Naive thymus-derived CD4-positive, alpha-beta T cell (primary cell): ENCODE data around the gene CYLD. TPM values are rescaled to one million over a fixed set of nuclear protein-coding genes. Genes with fewer than 3 reads are reported as not detected.

Experiments used
- ATAC-seq: fragments of 150-1000 bp; cut with Tn5 transposase; 2 replicates; pipeline ENCODE4 v1.10.0; 2021; ENCODE audit warnings: mild to moderate bottlenecking, moderate library complexity
- CTCF ChIA-PET: fragments of 350-600 bp; sonication (Branson Sonifier 250); formaldehyde crosslinking; loops from one replicate; lab custom pipeline; 2021; ENCODE audit warnings: antibody characterized with exemption; lab: Charles Lee
- POLR2A ChIA-PET: fragments of 350-600 bp; sonication (Branson Sonifier 250); formaldehyde crosslinking; loops from one replicate; lab custom pipeline; 2021; ENCODE audit warnings: antibody characterized with exemption, inconsistent platforms; lab: Charles Lee
- DNase-seq, 9 donors: peaks; one replicate each; pipeline versions ENCODE4 v3.0.0 to v3.0.0-alpha.2; 2020 to 2022; ENCODE audit warnings: mixed read lengths in 1 of 9
- H3K27ac ChIP-seq: one replicate; pipeline ENCODE4 v1.7.0; 2013; ENCODE audit warnings: mild to moderate bottlenecking, low read depth, low read length, moderate library complexity
- H3K27me3 ChIP-seq, 2 donors: one replicate each; pipeline ENCODE4 v1.7.0; 2013; ENCODE audit warnings: low read length in 2 of 2, mild to moderate bottlenecking in 2 of 2, moderate library complexity in 2 of 2; ENCODE audit not compliant: control insufficient read depth in 2 of 2, insufficient read depth in 2 of 2
- H3K36me3 ChIP-seq, 3 experiments: 1 replicate in 2 of 3; 2 replicates in 1 of 3; pipeline ENCODE4 v1.7.0; 2013; ENCODE audit warnings: low read length in 3 of 3, mild to moderate bottlenecking in 3 of 3, moderate library complexity in 1 of 3; ENCODE audit not compliant: insufficient read depth in 3 of 3, control insufficient read depth in 2 of 3
- H3K4me1 ChIP-seq, 2 donors: one replicate each; pipeline ENCODE4 v1.7.0; 2013; ENCODE audit warnings: low read length in 2 of 2, mild to moderate bottlenecking in 2 of 2, moderate library complexity in 1 of 2; ENCODE audit not compliant: control insufficient read depth in 2 of 2, insufficient read depth in 2 of 2
- H3K4me3 ChIP-seq: 2 replicates; pipeline ENCODE4 v1.7.0; 2013; ENCODE audit warnings: mild to moderate bottlenecking, low read length
- H3K9me3 ChIP-seq, 3 experiments: 1 replicate in 2 of 3; 2 replicates in 1 of 3; pipeline ENCODE4 v1.7.0; 2013; ENCODE audit warnings: low read length in 3 of 3; ENCODE audit not compliant: control insufficient read depth in 2 of 3
- H3K27ac Mint-ChIP-seq, 9 donors: one replicate each; pipeline ENCODE4 v1.8.0; 2020 to 2022; ENCODE audit warnings: mixed read lengths in 9 of 9, mild to moderate bottlenecking in 8 of 9, moderate library complexity in 5 of 9, inconsistent platforms in 2 of 9
- H3K27me3 Mint-ChIP-seq, 5 donors: one replicate each; pipeline ENCODE4 v1.8.0; 2021 to 2022; ENCODE audit warnings: mixed read lengths in 5 of 5, mild to moderate bottlenecking in 1 of 5
- H3K36me3 Mint-ChIP-seq, 5 donors: one replicate each; pipeline ENCODE4 v1.8.0; 2020 to 2022; ENCODE audit warnings: mixed read lengths in 5 of 5, mild to moderate bottlenecking in 3 of 5, inconsistent platforms in 1 of 5
- H3K4me1 Mint-ChIP-seq, 7 donors: one replicate each; pipeline ENCODE4 v1.8.0; 2020 to 2022; ENCODE audit warnings: mixed read lengths in 7 of 7, mild to moderate bottlenecking in 3 of 7, inconsistent platforms in 1 of 7
- H3K4me3 Mint-ChIP-seq, 10 donors: one replicate each; pipeline ENCODE4 v1.8.0; 2020 to 2022; ENCODE audit warnings: mild to moderate bottlenecking in 10 of 10, mixed read lengths in 10 of 10, moderate library complexity in 6 of 10, inconsistent platforms in 2 of 10
- H3K9me3 Mint-ChIP-seq, 11 donors: one replicate each; pipeline ENCODE4 v1.8.0; 2020 to 2022; ENCODE audit warnings: mixed read lengths in 11 of 11, mild to moderate bottlenecking in 4 of 11, inconsistent platforms in 1 of 11, moderate library complexity in 1 of 11
- intact Hi-C, 2 donors: fragments of 100-400 bp; cut with micrococcal nuclease; formaldehyde crosslinking; loops; one replicate each; pipeline ENCODE4 v1.15.1; 2023
- polyA plus RNA-seq, 2 donors: library from polyadenylated mRNA; unstranded; fragments of 300-500 nt; fragmentation: Illumina TruSeq; gene quantifications; one replicate each; pipeline ENCODE4 v1.2.3, GENCODE V29; 2021
- total RNA-seq, 6 experiments: library from RNA in 5 of 6; stranded (reverse) in 5 of 6; gene quantifications; 1 replicate in 5 of 6; 2 replicates in 1 of 6; pipeline ENCODE4 v1.2.3 and lab custom pipeline; 2021 to 2026

CYLD gene
- total and polyA plus RNA-seq, 7 experiments from 2014 or later, result 170 to 393 (median 276) TPM

GRCh38 chr16:50696126-50696525 is 45.8 kb upstream of the CYLD start:
- Mint-ChIP-seq H3K27me3 (peaks cover 0 to 8% (median 0%) of the 10 kb centered on the region in 5 donors), H3K4me1 (peaks cover 51 to 75% (median 65%) of the 10 kb centered on the region in 7 donors), H3K4me3 (peak overlapping the region in 8 of 10 donors; percentile 22 to 59 (median 41)), H3K9me3 (peaks cover 0 to 1% (median 0%) of the 10 kb centered on the region in 11 donors), H3K27ac (peak overlapping the region in 6 of 9 donors; percentile 31 to 62 (median 43)), H3K36me3 (peaks cover 0 to 21% (median 0%) of the 10 kb centered on the region in 5 donors)
- POLR2A ChIA-PET, result interaction anchor here (1.2 to 3.2 kb wide), 3 partner anchors 10 to 14 kb away, joined by 4 to 16 read pairs (median 4); partner anchors contain the start of gene SNX20
- no peaks in the 10 kb centered on the region for H3K9me3 ChIP-seq
- H3K27me3 ChIP-seq, result no peaks in the 10 kb centered on the region
- no peak overlapping the region for H3K27ac ChIP-seq
- peaks cover 31 to 50% of the 10 kb centered on the region in 2 donors for H3K4me1 ChIP-seq
- intact Hi-C loops, result loop anchor here in 1 of 2 donors (2.0 kb wide), 1 partner anchor 15 kb away; the partner anchor contains the start of gene SNX20
- DNase-seq (no peak), ATAC-seq (no peak)
- no peak overlapping the region for H3K4me3 ChIP-seq
- H3K36me3 ChIP-seq, result no peaks in the 10 kb centered on the region
- CTCF ChIA-PET, result interaction anchor here (1.0 to 1.1 kb wide), 2 partner anchors 29 to 51 kb away, joined by 3 read pairs; no protein-coding TSS in a partner anchor

- Mint-ChIP-seq H3K27ac (peak overlapping the region in 7 of 9 donors; percentile 31 to 87 (median 43)), H3K9me3 (peaks cover 0 to 3% (median 0%) of the 10 kb centered on the region in 11 donors), H3K27me3 (peaks cover 0 to 8% (median 0%) of the 10 kb centered on the region in 5 donors), H3K4me1 (peaks cover 51 to 74% (median 65%) of the 10 kb centered on the region in 7 donors), H3K36me3 (peaks cover 0 to 27% (median 0%) of the 10 kb centered on the region in 5 donors), H3K4me3 (peak overlapping the region in 8 of 10 donors; percentile 22 to 83 (median 56))
- H3K4me1 ChIP-seq, result peaks cover 31 to 50% of the 10 kb centered on the region in 2 donors
- intact Hi-C loops, result loop anchor here in 1 of 2 donors (2.0 kb wide), 1 partner anchor 16 kb away; the partner anchor contains the start of gene SNX20
- peak overlapping the region; percentile 56 for H3K4me3 ChIP-seq
- DNase-seq (no peak), ATAC-seq (peak; percentile 82)
- POLR2A ChIA-PET, result interaction anchor here (1.2 to 3.2 kb wide), 5 partner anchors 10 to 34 kb away, joined by 4 to 16 read pairs (median 4); partner anchors contain the start of gene SNX20
- H3K27ac ChIP-seq, result no peak overlapping the region
- H3K36me3 ChIP-seq, result no peaks in the 10 kb centered on the region
- H3K27me3 ChIP-seq, result no peaks in the 10 kb centered on the region
- CTCF ChIA-PET, result interaction anchor here (1.0 to 1.6 kb wide), 3 partner anchors 16 to 50 kb away, joined by 3 to 5 read pairs (median 3); partner anchors contain the start of gene SNX20
- H3K9me3 ChIP-seq, result no peaks in the 10 kb centered on the region
Measured at GRCh38 chr16:50696575-50697420, 45.1 kb upstream of the CYLD start.

GRCh38 chr16:50697421-50697715 is 44.5 kb upstream of the CYLD start:
- DNase-seq, result no peak
- intact Hi-C loops, result loop anchor here in 1 of 2 donors (2.0 kb wide), 1 partner anchor 17 kb away; the partner anchor contains the start of gene SNX20
- peak overlapping the region; percentile 56 for H3K4me3 ChIP-seq
- no peaks in the 10 kb centered on the region for H3K9me3 ChIP-seq
- ATAC-seq, result no peak
- Mint-ChIP-seq H3K4me1 (peaks cover 46 to 69% (median 61%) of the 10 kb centered on the region in 7 donors), H3K4me3 (peak overlapping the region in 8 of 10 donors; percentile 72 to 88 (median 80)), H3K27ac (peak overlapping the region in 6 of 9 donors; percentile 49 to 87 (median 82)), H3K27me3 (peaks cover 0 to 6% (median 0%) of the 10 kb centered on the region in 5 donors), H3K36me3 (peaks cover 0 to 33% (median 0%) of the 10 kb centered on the region in 5 donors), H3K9me3 (peaks cover 0 to 7% (median 0%) of the 10 kb centered on the region in 11 donors)
- peaks cover 31 to 50% of the 10 kb centered on the region in 2 donors for H3K4me1 ChIP-seq
- H3K36me3 ChIP-seq, result no peaks in the 10 kb centered on the region
- H3K27me3 ChIP-seq, result no peaks in the 10 kb centered on the region
- ChIA-PET POLR2A (interaction anchor here (1.4 to 1.5 kb wide), 4 partner anchors 16 to 50 kb away, joined by 4 to 6 read pairs (median 4); partner anchors contain the start of gene SNX20), CTCF (interaction anchor here (1.6 to 1.8 kb wide), 2 partner anchors 16 to 50 kb away, joined by 4 to 5 read pairs; partner anchors contain the start of gene SNX20)
- peak overlapping the region; percentile 43 for H3K27ac ChIP-seq

DNA sequence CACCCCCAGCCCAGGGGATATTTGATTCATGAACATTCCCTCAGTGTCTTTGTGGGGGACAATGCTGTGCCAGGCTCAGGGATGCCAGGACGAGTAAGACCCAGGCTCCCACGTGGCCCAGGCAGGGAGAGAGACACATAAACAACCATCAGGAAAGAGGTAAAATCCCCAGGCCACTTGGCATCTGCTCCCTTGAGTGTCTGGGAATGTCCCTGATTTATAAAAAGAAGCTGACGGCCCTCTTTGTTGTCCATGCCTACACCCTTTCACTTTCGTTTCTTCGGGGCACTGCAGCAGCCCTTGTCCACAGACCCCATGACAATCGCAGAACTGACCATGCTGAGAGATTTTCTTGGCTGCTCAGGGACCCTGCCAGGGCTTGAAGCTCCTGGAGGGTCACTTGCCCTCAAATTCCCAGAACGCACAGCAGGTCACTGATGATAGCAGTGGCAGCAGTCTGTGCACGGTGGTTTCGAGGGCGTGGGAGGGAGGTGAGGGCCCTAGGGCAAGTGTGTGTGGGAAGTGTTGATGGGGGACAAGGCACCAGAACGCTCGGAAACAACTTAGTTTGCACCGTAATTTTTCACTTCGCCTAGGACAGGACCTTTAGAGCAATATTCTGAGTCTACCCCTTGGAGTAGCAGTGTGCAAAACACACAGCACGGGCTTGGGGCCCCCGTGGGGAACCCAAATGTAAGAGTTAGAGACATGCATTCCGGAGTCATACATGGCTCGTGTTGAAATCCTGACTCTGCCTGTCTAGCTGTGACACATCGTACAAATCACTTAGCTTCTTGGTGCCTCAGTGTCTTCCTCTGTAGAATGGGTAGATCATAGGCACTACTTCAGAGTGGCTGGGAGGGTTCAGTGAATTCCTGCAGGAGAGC is 43.8 kb upstream of the CYLD start:
- Histone ChIP-seq H3K36me3 (no peaks in the 10 kb centered on the region), H3K9me3 (no peaks in the 10 kb centered on the region), H3K4me1 (peaks cover 28 to 50% of the 10 kb centered on the region in 2 donors), H3K27ac (peak overlapping the region; percentile 43), H3K27me3 (no peaks in the 10 kb centered on the region), H3K4me3 (peak overlapping the region; percentile 56)
- ATAC-seq, result peak; percentile 39
- peaks cover 0 to 36% (median 0%) of the 10 kb centered on the region in 5 donors for H3K36me3 Mint-ChIP-seq
- peak overlapping the region; percentile 49 to 88 (median 80) for H3K4me3 Mint-ChIP-seq
- peaks cover 44 to 63% (median 53%) of the 10 kb centered on the region in 7 donors for H3K4me1 Mint-ChIP-seq
- intact Hi-C loops, result loop anchor here (1.0 to 2.0 kb wide), 2 partner anchors 14 to 17 kb away; partner anchors contain the start of gene SNX20 (in 1 of the 2)
- CTCF ChIA-PET, result interaction anchor here (0.6 to 1.8 kb wide), 4 partner anchors 17 to 49 kb away, joined by 3 to 6 read pairs (median 4); partner anchors contain the start of gene SNX20
- H3K9me3 Mint-ChIP-seq, result peaks cover 0 to 7% (median 0%) of the 10 kb centered on the region in 11 donors
- peak in 2 of 9 donors; percentile 29 to 55 for DNase-seq
- POLR2A ChIA-PET, result interaction anchor here (1.1 to 1.5 kb wide), 4 partner anchors 17 to 49 kb away, joined by 3 to 6 read pairs (median 4); partner anchors contain the start of gene SNX20
- peaks cover 0 to 6% (median 0%) of the 10 kb centered on the region in 5 donors for H3K27me3 Mint-ChIP-seq
- H3K27ac Mint-ChIP-seq, result peak overlapping the region; percentile 49 to 89 (median 83)

- Histone ChIP-seq H3K27ac (no peak overlapping the region), H3K36me3 (no peaks in the 10 kb centered on the region), H3K9me3 (peaks cover 4 to 9% (median 4%) of the 10 kb centered on the region in 3 experiments), H3K4me1 (peaks cover 19 to 44% of the 10 kb centered on the region in 2 donors), H3K4me3 (no peak overlapping the region), H3K27me3 (no peaks in the 10 kb centered on the region)
- ATAC-seq, result peak; percentile 56
- Mint-ChIP-seq H3K4me1 (peaks cover 36 to 54% (median 42%) of the 10 kb centered on the region in 7 donors), H3K4me3 (peak overlapping the region in 5 of 10 donors; percentile 26 to 80 (median 41)), H3K9me3 (peaks cover 3 to 15% (median 9%) of the 10 kb centered on the region in 11 donors), H3K36me3 (peaks cover 0 to 47% (median 4%) of the 10 kb centered on the region in 5 donors), H3K27ac (peak overlapping the region in 4 of 9 donors; percentile 38 to 59 (median 50)), H3K27me3 (peaks cover 0 to 6% (median 0%) of the 10 kb centered on the region in 5 donors)
- POLR2A ChIA-PET, result interaction anchor here (0.6 to 1.0 kb wide), 2 partner anchors 18 to 38 kb away, joined by 3 to 4 read pairs; no protein-coding TSS in a partner anchor
- intact Hi-C loops, result no loop called here
- CTCF ChIA-PET, result interaction anchor here (0.6 to 1.8 kb wide), 2 partner anchors 47 to 425 kb away, joined by 3 to 4 read pairs; no protein-coding TSS in a partner anchor
- DNase-seq, result peak in 2 of 9 donors; percentile 16 to 46
Measured at GRCh38 chr16:50699326-50700159, 42.3 kb upstream of the CYLD start.
